HG03571 (cell line): ENCODE measurements around the gene FOXK1.
"Not testable (repeated sequence)": the region's sequence is repeated elsewhere in the genome, so short reads cannot be mapped to it uniquely, and the experiment has no call there.

Experiments used
- ATAC-seq: cut with Tn5 transposase; IDR thresholded peaks from one replicate; pipeline ENCODE4 v1.9.1; 2021; ENCODE audit not compliant: unreplicated experiment

The FOXK1 gene

DNA sequence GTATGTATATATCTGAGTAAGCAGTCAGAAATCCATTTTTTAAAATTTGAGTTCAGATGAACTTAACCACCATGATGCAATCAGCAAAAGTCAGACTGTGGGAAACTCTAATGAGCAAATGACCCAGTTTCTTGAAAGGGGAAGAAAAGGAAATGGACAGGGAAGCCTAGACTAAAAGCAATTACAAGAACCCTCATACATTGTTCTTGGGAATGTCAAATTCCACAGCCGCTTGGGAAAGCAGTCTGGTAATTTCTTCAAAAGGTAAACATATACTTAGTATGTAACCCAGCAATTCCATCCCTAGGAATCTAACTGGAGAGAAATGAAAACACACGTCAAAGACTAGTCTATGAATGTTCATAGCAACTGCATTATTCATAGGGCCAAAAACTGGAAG, 16.4 kb upstream of the FOXK1 start:
- ATAC-seq, result no peak

DNA sequence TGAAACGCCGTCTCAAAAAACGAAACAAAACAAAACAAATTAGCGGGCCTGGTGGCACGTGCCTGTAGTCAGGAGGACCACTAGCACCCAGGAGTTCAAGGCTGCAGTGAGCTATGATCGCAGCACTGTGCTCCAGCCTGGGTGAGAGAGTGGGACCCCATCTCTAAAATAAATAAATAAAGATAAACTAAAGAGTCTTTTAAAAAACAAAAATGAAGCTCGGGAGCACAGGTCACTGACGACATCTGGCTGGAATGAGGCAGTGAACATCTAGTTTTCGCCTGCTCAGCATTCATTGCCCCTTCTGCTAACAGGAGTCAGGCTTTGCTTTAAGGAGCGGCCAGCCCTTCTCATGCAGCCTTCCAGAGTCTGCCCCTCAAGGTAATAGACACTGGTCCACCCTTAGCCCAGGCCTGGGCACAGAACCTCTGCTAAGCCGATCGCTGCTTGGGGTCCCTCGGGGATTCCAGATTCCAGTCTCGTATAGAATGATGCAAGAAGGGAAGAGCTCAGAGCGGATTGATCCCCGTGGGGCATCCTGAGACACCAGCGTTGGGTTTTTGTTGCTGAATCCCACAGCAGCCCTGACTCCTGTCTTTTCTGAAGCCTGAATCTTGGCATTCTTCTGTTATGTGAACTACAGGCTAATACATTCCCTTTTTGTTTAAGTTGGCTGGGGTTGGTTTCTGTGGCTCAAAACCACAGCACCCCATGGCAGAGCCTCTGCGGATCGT, 14.2 kb upstream of the FOXK1 start:
- no peak for ATAC-seq

DNA sequence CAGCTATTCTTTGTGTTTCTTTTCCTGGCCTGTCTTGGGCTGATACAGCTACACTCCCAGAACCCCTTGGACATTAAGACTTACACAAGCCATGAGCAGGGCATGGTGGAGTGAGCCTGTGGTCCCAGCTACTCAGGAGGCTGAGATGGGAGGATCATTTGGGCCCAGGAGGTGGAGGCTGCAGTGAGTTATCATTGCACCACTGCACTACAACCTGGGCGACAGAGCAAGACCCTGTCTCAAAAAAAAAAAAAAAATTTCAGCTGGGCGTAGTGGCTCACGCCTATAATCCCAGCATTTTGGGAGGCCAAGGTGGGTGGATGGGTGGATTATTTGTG, 13.6 kb upstream of the FOXK1 start:
- no peak for ATAC-seq

DNA sequence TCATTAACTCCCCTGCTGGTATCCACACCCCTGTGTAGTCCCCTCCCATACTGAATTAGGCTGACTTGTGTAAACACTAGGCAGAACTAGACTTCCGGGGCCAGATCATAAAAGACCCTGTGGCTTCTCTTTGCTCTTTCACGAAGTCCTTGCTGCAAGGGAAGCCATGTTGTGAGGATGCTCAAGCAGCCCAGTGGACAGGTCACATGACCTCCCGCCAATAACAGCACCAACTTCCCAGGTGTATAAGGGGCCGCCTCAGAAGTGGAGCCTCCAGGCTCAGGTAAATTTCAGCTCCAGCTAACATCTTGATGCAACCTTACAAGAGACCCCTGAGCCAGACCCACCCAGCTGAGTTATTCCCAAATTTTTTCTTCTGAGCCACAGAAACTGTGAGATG, 11.3 kb upstream of the FOXK1 start:
- ATAC-seq, result no peak

DNA sequence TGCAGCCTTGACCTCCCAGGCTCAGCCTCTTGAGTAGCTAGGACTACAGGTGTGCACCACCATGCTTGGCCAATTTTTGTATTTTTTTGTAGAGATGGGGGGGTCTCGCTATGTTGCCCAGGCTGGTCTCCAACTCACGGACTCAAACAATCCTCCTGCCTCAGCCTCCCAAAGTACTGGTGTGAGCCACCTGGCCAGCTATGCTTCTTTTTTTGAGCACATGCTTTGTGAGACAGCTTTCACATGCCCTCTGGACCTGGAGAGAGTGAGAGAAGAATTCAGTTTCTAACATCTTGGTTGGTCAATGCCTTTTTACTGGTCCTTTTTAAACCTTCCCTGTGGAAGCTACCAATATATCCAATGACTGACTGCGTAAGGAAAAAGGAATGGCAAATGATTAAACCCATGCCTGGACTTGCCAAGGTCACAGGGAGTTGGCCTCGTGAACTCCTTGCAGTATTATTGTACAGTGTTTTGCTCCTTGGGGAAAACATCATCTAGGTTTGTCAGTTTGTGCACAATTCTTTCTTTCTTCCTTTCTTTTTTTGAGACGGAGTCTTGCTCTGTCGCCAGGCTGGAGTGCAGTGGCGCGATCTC, 6.2 kb upstream of the FOXK1 start:
- ATAC-seq, result no peak

DNA sequence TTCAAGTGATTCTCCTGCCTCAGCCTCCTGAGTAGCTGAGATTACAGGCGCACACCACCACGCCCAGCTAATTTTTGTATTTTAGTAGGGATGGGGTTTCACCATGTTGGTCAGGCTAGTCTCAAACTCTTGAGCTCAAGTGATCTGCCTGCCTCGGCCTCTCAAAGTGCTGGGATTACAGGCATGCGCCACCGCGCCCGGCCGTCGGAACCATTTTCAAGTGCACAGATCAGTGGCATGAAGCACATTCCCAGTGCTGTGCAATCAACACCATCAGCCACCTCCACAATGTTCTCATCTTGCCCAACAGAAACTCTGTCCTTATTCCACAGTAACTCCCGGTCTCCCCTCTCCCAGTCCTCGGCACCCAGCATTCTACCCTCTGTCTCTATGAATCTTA, 4.6 kb upstream of the FOXK1 start:
- ATAC-seq, result not testable (repeated sequence)

DNA sequence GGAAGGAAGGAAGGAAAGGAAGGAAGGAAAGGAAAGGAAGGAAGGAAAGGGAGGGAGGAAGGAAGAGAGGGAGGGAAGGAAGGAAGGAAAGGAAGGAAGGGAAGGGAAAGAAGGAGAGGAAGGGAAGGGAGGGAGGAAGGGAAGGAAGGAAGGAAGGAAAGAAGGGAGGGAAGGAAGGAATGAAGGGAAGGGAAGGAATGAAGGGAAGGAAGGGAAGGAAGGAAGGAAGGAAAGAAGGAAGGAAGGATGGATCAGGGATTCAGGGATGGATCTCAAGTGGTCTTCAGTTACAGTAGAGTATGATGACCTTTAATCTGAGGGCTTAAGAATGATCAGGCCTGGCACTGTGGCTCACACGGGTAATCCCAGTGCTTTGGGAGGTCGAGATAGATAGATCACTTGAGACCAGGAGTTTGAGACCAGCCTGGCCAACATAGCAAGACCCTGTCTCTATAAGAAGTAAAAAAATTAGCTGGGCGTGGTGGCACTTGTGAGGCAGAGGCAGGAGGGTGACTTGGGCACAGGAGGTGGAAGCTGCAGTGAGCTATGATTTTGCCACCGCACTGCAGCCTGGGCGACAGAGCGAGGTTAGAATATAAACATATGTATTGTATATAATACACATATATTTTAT, 760 bp upstream of the FOXK1 start:
- ATAC-seq, result no peak

DNA sequence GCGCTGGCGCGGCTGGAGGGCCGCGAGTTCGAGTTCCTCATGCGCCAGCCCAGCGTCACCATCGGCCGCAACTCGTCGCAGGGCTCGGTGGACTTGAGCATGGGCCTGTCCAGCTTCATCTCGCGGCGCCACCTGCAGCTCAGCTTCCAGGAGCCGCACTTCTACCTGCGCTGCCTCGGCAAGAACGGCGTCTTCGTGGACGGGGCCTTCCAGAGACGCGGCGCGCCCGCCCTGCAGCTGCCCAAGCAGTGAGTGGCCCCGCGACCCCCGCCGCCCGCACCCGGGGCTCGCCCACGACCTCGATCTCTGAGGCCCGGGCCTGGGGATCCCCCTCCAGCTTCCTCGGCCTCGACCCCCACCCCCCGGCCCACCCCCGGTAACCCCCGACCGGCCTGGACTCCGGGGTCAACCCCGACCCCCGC, 537 bp downstream of the FOXK1 start:
- ATAC-seq, result peak; percentile 29

DNA sequence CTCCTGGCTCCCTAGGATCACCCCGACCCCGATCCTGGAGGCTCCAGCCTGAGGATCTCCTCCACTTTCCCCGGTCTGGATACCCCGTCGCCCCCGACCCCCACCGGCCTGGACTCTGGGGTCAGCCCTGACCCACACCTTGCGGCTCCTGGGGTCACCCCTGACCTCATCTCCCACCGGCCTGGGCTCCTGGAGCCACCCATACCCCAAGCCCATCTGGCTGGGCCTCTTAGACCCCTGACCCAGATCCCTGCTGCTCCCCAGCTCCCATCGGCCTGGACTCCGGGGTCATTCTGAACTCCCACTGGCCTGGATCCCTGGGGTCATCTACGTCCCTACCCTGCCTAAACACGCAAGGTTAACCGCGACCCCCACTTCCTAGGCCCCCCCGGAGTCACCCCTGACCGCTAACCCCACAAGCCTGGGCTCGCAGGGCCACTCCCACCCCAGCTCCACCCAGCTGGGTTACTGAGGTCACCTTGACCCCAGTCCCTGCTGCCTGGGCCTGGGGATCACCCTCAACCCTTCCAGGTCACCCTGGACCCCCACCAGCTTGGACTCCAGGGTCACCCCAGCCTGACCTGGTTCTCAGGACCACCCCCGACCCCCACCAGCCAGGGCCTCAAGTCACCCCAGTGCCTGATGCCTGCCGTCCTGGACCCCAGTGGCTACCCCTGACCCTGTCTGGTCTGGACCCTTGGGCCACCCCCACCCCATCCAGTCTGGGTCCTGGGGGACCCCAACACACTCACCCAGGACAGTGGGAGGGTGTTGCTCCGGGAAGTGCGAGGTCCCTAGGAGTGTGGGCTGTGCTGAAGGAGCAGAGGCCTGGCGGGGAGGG, 1.2 kb downstream of the FOXK1 start:
- ATAC-seq, result no peak

DNA sequence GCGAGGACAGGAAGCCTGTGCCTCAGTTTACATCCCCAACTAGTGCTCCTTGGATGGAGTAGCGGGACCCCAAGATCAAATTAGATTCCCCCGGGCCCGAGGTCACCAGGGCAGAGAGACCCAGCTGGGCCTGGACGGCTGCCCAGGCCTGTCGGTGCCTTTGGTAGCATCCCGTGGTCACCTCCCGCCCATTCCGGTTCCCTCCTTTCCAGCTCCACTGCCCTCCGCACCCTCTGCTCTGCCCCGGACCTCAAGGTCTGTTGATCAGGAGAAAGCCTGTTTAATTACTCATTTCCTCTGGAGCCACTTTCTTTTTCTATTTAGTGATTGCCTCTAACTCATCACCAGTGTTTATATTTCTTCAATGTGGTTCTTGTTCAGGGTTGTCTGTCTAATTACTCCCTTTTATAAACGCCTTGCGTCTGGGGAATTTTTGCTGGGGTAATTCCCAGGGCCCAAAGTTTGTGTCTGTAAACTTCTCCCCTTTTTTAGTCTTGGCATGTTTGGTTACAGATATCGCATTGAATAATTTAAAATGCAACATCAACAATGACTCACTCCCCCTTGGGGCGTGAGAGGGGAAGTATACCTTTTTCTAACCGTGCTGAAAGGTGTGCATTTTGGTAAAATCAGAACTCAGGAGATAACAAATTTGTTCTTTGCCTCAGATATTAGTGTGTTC, 1.9 kb downstream of the FOXK1 start:
- no peak for ATAC-seq

DNA sequence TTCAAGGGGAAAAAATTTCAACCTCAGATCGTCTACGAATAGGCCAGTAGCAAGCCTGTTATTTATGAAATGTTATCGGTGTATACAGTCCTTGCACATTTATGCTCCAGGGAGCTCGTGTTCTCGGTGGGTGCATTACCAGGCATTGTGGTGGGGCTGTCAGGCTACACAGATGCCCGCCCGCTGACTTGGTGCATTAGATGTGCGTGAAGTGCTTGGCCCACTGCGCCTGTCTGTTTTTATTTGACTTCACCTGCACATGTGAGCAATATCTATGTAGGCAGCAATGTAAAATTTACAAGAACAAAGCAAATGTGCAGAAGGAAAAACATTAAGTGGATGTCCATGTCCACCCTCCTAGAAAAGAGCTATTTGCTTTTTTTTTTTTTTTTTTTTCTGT, 2.8 kb downstream of the FOXK1 start:
- ATAC-seq, result no peak

DNA sequence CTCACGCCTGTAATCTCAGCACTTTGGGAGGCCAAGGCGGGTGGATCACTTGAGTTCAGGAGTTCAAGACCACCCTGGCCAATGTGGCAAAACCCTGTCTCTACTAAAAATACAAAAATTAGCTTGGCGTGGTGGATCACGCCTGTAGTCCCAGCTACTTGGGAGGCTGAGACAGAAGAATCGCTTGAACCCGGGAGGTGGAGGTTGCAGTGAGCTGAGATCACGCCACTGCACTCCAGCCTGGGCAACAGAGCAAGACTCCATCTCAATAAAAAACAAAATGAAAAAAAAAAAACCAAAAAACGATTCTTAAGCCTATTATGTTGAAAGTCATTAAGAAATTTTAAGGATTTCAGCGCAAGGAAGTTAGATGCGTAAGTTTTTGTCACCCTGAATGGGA, 3.6 kb downstream of the FOXK1 start:
- ATAC-seq, result not testable (repeated sequence)

DNA sequence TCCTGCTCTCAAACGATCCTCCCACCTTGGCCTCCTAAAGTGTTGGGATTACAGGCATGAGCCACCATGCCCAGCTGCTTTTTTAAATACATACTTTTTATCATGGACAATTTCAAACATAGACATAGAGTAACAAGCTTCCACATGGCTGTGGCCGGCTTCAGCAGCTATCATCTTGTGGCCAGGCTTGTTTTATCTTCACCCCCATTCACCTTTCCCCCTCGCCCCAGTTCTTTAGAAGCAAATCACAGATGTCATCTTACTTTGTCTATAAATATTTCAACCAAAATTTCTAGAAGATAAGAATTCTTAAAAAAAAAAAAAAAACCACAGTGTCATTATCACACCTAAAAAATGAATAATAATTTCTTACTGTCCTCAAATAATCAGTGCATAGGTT, 5.9 kb downstream of the FOXK1 start:
- no peak for ATAC-seq

DNA sequence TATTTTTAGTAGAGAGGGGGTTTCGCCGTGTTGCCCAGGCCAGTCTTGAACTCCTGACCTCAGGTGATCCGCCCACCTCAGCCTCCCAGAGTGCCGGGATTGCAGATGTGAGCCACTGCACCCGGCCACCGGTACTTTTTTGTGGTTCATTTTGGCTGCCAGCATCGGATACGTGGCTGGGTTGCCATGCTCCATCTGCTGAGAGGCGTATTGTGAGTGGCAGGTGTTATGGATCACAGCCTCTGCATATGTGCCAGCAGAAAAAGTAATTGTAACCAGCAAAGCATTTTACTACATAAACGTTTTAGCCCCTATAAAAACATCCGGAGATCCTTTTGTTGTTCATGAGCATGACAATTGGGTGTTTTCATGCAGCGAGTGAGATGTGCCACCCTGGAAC, 7.1 kb downstream of the FOXK1 start:
- no peak for ATAC-seq

DNA sequence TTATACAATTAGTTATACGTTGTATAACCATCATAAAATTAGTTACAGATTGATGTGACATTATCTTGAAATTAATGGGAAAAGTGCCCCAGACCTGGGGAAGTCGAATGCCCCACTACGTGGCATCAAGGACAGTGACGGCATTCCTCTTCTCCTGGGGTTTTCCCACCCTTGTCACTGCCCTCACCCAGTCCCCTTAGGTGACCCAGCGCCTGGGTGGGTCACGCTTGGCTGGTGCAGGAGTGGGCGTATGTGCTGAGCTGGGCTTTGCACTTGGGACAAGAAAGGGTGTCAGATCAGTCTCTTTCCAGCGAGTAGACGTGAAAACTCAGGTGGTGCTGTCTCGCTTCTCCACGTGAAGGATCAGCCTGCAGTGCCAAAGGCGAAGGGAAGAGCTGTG, 7.6 kb downstream of the FOXK1 start:
- ATAC-seq, result no peak

DNA sequence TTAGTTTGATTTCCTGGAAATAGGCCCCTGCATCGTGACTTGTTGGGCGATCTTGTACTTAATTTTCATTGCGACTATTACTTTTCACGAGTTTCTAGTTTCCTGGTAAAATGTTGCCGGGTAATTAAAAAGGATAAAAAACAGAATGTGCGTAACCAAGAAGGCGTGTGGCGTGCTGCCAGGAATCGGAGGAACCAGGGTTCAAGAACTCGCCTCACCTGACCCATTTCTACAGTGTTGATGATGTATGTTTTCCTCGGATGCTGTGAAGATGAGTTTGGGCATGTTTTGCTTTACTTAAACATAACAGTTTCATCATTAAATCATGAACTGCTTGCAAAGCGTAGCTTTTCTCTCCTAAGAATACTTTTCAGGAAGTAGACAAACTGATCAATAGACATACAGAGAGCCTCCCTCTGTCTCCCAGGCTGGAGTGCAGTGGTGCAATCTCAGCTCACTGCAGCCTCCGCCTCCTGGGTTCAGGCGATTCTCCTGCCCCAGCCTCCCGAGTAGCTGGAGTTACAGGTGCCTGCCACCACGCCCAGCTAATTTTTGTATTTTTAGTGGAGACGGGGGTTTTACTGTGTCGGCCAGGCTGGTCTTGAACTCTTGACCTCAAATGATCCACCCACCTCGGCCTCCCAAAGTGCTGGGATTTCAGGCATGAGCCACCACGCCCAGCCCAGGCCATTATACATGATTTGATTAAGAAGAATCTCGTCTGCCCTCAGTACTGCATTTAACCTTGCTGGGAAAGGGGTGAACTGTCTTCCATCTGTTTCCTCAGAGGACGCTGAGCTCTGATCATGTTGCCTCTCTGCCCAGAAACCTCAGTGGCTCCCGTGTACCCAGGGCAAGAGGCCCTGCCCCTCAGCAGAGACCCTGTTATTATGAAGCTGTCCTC, 9.1 kb downstream of the FOXK1 start:
- no peak for ATAC-seq

DNA sequence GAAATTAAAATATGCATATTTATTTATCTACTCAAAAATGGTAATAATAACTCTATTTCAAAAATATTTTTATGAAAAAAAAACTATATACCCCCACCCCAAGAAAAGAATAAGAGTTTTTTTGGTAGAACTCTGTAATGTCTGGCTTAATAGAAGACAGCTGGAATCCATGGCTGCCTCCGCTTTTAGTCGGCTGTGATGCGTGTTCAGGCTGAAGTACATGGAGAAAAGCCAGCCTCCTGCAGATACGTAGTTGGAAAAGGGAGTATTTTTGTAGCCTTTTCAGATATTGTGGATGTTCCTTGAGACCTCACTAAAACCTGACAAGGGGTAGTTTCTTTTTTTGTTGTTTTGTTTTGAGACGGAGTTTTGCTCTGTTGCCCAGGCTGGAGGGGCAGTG, 10.0 kb downstream of the FOXK1 start:
- no peak for ATAC-seq

DNA sequence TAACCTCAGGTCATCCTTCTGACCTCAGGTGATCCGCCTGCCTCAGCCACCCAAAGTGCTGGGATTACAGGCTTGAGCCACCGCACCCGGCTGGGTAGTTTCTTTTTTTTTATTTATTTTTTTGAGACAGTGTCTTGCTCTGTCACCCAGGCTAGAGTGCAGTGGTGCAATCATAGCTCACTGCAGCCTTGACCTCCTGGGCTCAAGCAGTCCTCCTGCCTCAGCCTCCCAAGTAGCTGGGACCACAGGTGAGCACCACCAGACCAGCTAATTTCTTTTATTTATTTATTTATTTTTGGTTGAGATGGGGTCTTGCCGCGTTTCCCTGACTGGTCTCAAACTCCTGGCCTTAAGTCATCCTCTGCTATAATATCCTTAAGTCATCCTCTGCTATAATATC, 10.5 kb downstream of the FOXK1 start:
- ATAC-seq, result not testable (repeated sequence)

DNA sequence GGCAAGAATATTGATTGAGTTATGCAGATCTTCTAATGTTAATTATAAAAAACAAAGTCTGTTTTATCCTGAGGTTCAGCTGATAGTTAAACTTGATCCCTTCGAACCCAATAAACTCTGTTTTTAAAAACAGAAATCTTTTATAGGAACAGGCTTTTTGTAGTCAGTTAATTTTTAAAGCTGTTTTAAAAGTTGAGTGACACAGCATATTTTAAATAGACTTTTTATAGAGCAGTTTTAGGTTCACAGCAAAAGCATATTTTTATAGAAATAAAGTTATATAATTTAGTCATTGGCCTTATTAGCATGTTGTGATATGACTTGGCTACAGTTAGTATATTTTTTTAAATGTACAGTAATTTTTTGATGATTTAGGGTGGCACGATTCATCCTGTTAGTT, 11.1 kb downstream of the FOXK1 start:
- ATAC-seq, result no peak

DNA sequence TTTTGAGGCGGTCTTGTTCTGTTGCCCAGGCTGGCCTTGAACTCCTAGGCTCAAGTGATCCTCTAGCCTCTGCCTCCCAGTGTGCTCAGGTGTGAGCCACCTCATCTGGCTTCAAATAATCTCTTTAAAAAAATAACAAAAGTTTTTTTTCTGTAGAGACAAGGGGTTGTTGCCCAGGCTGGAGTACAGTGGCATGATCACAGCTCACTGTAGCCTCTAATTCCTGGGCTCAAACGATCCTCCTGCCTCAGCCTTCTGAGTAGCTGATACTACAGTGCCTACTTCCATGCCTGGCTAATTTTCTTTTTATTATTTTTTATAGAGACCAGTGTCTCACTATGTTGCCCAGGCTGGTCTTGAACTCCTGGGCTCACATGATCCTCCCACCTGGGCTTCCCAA, 11.7 kb downstream of the FOXK1 start:
- ATAC-seq, result no peak
